ENCODE data around the gene GSC2.

The GSC2 gene

GRCh38 chr22:19134176-19134831 is 15.8 kb downstream of the GSC2 start:
- DNase-seq (ENCODE audit: low read depth, low spot score): no peak

- DNase-seq (ENCODE audit: low read depth, low spot score): no peak
These were observed 16.5 kb downstream of the GSC2 start for GRCh38 chr22:19133561-19133960.

- no peak for DNase-seq (ENCODE audit: low read depth, low spot score)
These were observed 17.2 kb downstream of the GSC2 start for GRCh38 chr22:19132693-19133400.

- no peak for DNase-seq (ENCODE audit: low read depth, low spot score)
These were observed 17.9 kb downstream of the GSC2 start for GRCh38 chr22:19132153-19132552.

- DNase-seq (ENCODE audit: low read depth, low spot score): no peak
These were observed 18.4 kb downstream of the GSC2 start for GRCh38 chr22:19131685-19132015.

GRCh38 chr22:19130959-19131684 is 19.0 kb downstream of the GSC2 start, which contains the start of gene TSSK2:
Gene TSSK2, plus strand, starts transcription at chr22:19131308. Its CDS starts 92 bp downstream, at chr22:19131400.
- DNase-seq (ENCODE audit: low read depth, low spot score): peak; percentile 46

- DNase-seq (ENCODE audit: low read depth, low spot score): no peak
These were observed 20.2 kb downstream of the GSC2 start for GRCh38 chr22:19129871-19130270.

- DNase-seq (ENCODE audit: low read depth, low spot score): no peak
These were observed 21.0 kb downstream of the GSC2 start for GRCh38 chr22:19128946-19129727.

GRCh38 chr22:19128009-19128401 is 22.1 kb downstream of the GSC2 start:
- no peak for DNase-seq (ENCODE audit: low read depth, low spot score)

GRCh38 chr22:19127329-19128008 is 22.6 kb downstream of the GSC2 start:
- DNase-seq (ENCODE audit: low read depth, low spot score): no peak

- no peak for DNase-seq (ENCODE audit: low read depth, low spot score)
These were observed 23.5 kb downstream of the GSC2 start for GRCh38 chr22:19126309-19127273.

GRCh38 chr22:19125474-19126308 is 24.4 kb downstream of the GSC2 start:
- no peak for DNase-seq (ENCODE audit: low read depth, low spot score)

GRCh38 chr22:19125011-19125410 is 25.1 kb downstream of the GSC2 start:
- no peak for DNase-seq (ENCODE audit: low read depth, low spot score)

- no peak for DNase-seq (ENCODE audit: low read depth, low spot score)
These were observed 25.7 kb downstream of the GSC2 start for GRCh38 chr22:19124377-19124776.

GRCh38 chr22:19123936-19124335 is 26.2 kb downstream of the GSC2 start:
- DNase-seq (ENCODE audit: low read depth, low spot score): no peak

- DNase-seq (ENCODE audit: low read depth, low spot score): peak; percentile 57
These were observed 27.2 kb downstream of the GSC2 start for GRCh38 chr22:19122752-19123492.

GRCh38 chr22:19122143-19122751 is 27.8 kb downstream of the GSC2 start, which contains the start of gene DGCR2:
Gene DGCR2, minus strand, starts transcription at chr22:19122412. Its CDS starts 206 bp downstream, at chr22:19122206.
- DNase-seq (ENCODE audit: low read depth, low spot score): peak; percentile 94

GRCh38 chr22:19121631-19122142 is 28.4 kb downstream of the GSC2 start:
- DNase-seq (ENCODE audit: low read depth, low spot score): peak; percentile 60
